Spinal cord (tissue), 10 donors: ENCODE results near the gene ATP6V1C2. TPM values are rescaled to one million over a fixed set of nuclear protein-coding genes. Genes with fewer than 3 reads are reported as not detected.

Source experiments
- DNase-seq, 6 donors: peaks; one replicate each; pipeline versions ENCODE4 v3.0.0 to v3.0.0-alpha.2; 2013 to 2015; ENCODE audit warnings: low spot score in 6 of 6, low read depth in 4 of 6
- H3K27ac ChIP-seq: one replicate; pipeline ENCODE4 v1.5.1; 2013; ENCODE audit warnings: low read depth, low read length, control low read depth
- H3K27me3 ChIP-seq: one replicate; pipeline ENCODE4 v1.6.1; 2013; ENCODE audit warnings: low read length; ENCODE audit not compliant: control insufficient read depth, insufficient read depth
- H3K36me3 ChIP-seq: one replicate; pipeline ENCODE4 v1.6.1; 2013; ENCODE audit warnings: low read length; ENCODE audit not compliant: control insufficient read depth, insufficient read depth
- H3K4me1 ChIP-seq: one replicate; pipeline ENCODE4 v1.6.1; 2013; ENCODE audit warnings: low read length; ENCODE audit not compliant: control insufficient read depth, insufficient read depth
- H3K4me3 ChIP-seq: one replicate; pipeline ENCODE4 v1.5.1; 2013; ENCODE audit warnings: low read depth, low read length, control low read depth
- H3K9me3 ChIP-seq: one replicate; pipeline ENCODE4 v1.6.1; 2013; ENCODE audit warnings: low read length; ENCODE audit not compliant: control insufficient read depth, insufficient read depth
- WGBS: methylation state at CpG from one replicate; pipeline ENCODE4 v1.1.5; 2013; ENCODE audit warnings: missing lambda C conversion rate; ENCODE audit not compliant: insufficient coverage; 5-methylcytosine and 5-hydroxymethylcytosine counted together
- polyA plus RNA-seq, 2 donors: library from polyadenylated mRNA; unstranded; fragments of 120-200 nt; gene quantifications; one replicate each; pipeline ENCODE4 v1.2.1, GENCODE V29; 2013; ENCODE audit not compliant: insufficient read length in 2 of 2
- total RNA-seq, 2 donors: library from RNA; depleted of rRNA in 1 of 2; stranded (reverse); fragments of 120-200 nt in 1 of 2; fragments of >200 nt in 1 of 2; gene quantifications; one replicate each; pipeline versions ENCODE4 v1.2.3 to v1.2.4, GENCODE V29; 2013 to 2014
- donor health status: healthy.

The ATP6V1C2 gene
- total and polyA plus RNA-seq, 4 donors = 0.77 to 3.5 (median 1.7) TPM

GRCh38 chr2:10826625-10827024 is 105.2 kb downstream of the ATP6V1C2 start:
- no peak for DNase-seq
- Histone ChIP-seq H3K9me3 (no peaks in the 10 kb centered on the region), H3K27ac (no peak overlapping the region), H3K36me3 (no peaks in the 10 kb centered on the region), H3K4me3 (no peak overlapping the region), H3K4me1 (peaks cover 15% of the 10 kb centered on the region), H3K27me3 (no peaks in the 10 kb centered on the region)
- 75% methylated on average over 4 of the region's 8 CpGs for WGBS

GRCh38 chr2:10828346-10828745 is 106.9 kb downstream of the ATP6V1C2 start:
- 87% methylated on average over 11 of the region's 11 CpGs for WGBS
- H3K27me3 ChIP-seq = peaks cover 6% of the 10 kb centered on the region
- peaks cover 32% of the 10 kb centered on the region for H3K4me1 ChIP-seq
- H3K27ac ChIP-seq = no peak overlapping the region
- no peak for DNase-seq
- no peak overlapping the region for H3K4me3 ChIP-seq
- no peaks in the 10 kb centered on the region for H3K36me3 ChIP-seq
- no peaks in the 10 kb centered on the region for H3K9me3 ChIP-seq

GRCh38 chr2:10829299-10829698 is 107.9 kb downstream of the ATP6V1C2 start:
- Histone ChIP-seq H3K9me3 (no peaks in the 10 kb centered on the region), H3K27ac (no peak overlapping the region), H3K27me3 (peaks cover 7% of the 10 kb centered on the region), H3K4me1 (peaks cover 42% of the 10 kb centered on the region), H3K36me3 (no peaks in the 10 kb centered on the region), H3K4me3 (no peak overlapping the region)
- 93% methylated on average over 2 of the region's 3 CpGs for WGBS
- DNase-seq = no peak

- DNase-seq = no peak
- peaks cover 47% of the 10 kb centered on the region for H3K4me1 ChIP-seq
- H3K36me3 ChIP-seq = no peaks in the 10 kb centered on the region
- no peak overlapping the region for H3K4me3 ChIP-seq
- H3K27me3 ChIP-seq = peaks cover 7% of the 10 kb centered on the region
- no peaks in the 10 kb centered on the region for H3K9me3 ChIP-seq
- 85% methylated on average over 7 of the region's 8 CpGs for WGBS
- no peak overlapping the region for H3K27ac ChIP-seq
These were observed 108.8 kb downstream of the ATP6V1C2 start for GRCh38 chr2:10830203-10830602.

GRCh38 chr2:10830641-10831399 is 109.4 kb downstream of the ATP6V1C2 start:
- Histone ChIP-seq H3K27me3 (peaks cover 9% of the 10 kb centered on the region), H3K4me3 (no peak overlapping the region)
- WGBS = 79% methylated on average over 28 of the region's 30 CpGs

GRCh38 chr2:10831400-10831985 is 110.1 kb downstream of the ATP6V1C2 start:
- WGBS = 69% methylated on average over 14 of the region's 16 CpGs
- H3K4me3 ChIP-seq = no peak overlapping the region
- peaks cover 59% of the 10 kb centered on the region for H3K4me1 ChIP-seq

More at GRCh38 chr2:10830641-10831399, 109.4 kb downstream of the ATP6V1C2 start:
- H3K4me1 ChIP-seq = peaks cover 53% of the 10 kb centered on the region
- no peaks in the 10 kb centered on the region for H3K9me3 ChIP-seq
- DNase-seq = no peak
- no peak overlapping the region for H3K27ac ChIP-seq
- H3K36me3 ChIP-seq = no peaks in the 10 kb centered on the region

GRCh38 chr2:10832203-10832936 is 110.9 kb downstream of the ATP6V1C2 start:
- Histone ChIP-seq H3K4me1 (peaks cover 67% of the 10 kb centered on the region), H3K36me3 (no peaks in the 10 kb centered on the region), H3K27ac (no peak overlapping the region), H3K27me3 (peaks cover 9% of the 10 kb centered on the region), H3K9me3 (no peaks in the 10 kb centered on the region), H3K4me3 (no peak overlapping the region)
- DNase-seq = peak in 5 of 6 donors; percentile 69 to 97 (median 74)
- WGBS = 21% methylated on average over 18 of the region's 30 CpGs

More at GRCh38 chr2:10831400-10831985, 110.1 kb downstream of the ATP6V1C2 start:
- H3K27me3 ChIP-seq = peaks cover 9% of the 10 kb centered on the region
- H3K9me3 ChIP-seq = no peaks in the 10 kb centered on the region
- DNase-seq = no peak
- no peak overlapping the region for H3K27ac ChIP-seq
- no peaks in the 10 kb centered on the region for H3K36me3 ChIP-seq

GRCh38 chr2:10833021-10833420 is 111.6 kb downstream of the ATP6V1C2 start:
- peaks cover 74% of the 10 kb centered on the region for H3K4me1 ChIP-seq
- no peaks in the 10 kb centered on the region for H3K36me3 ChIP-seq
- WGBS = 80% methylated on average over 10 of the region's 10 CpGs
- H3K27me3 ChIP-seq = peaks cover 9% of the 10 kb centered on the region
- H3K4me3 ChIP-seq = no peak overlapping the region
- H3K27ac ChIP-seq = peak overlapping the region; percentile 70
- DNase-seq = no peak
- H3K9me3 ChIP-seq = no peaks in the 10 kb centered on the region

- Histone ChIP-seq H3K4me1 (peaks cover 70% of the 10 kb centered on the region), H3K36me3 (no peaks in the 10 kb centered on the region), H3K27ac (peak overlapping the region; percentile 70), H3K4me3 (no peak overlapping the region), H3K27me3 (peaks cover 9% of the 10 kb centered on the region), H3K9me3 (no peaks in the 10 kb centered on the region)
- DNase-seq = peak in 3 of 6 donors; percentile 36 to 82 (median 62)
- WGBS = 38% methylated on average over 6 of the region's 8 CpGs
These were observed 112.7 kb downstream of the ATP6V1C2 start for GRCh38 chr2:10834068-10834655.
